IgD-negative memory B cell (primary cell): Measurements from ENCODE around the gene TCEA2. TPM values are rescaled to one million over a fixed set of nuclear protein-coding genes. Genes with fewer than 3 reads are reported as not detected.

Source experiments
- H3K27ac Mint-ChIP-seq, 3 donors: one replicate each; pipeline ENCODE4 v1.8.0; 2020 to 2022; ENCODE audit warnings: mild to moderate bottlenecking in 3 of 3, mixed read lengths in 3 of 3, moderate library complexity in 1 of 3
- H3K27me3 Mint-ChIP-seq: one replicate; pipeline ENCODE4 v1.8.0; 2021; ENCODE audit warnings: mixed read lengths
- H3K36me3 Mint-ChIP-seq: one replicate; pipeline ENCODE4 v1.8.0; 2020; ENCODE audit warnings: mild to moderate bottlenecking, mixed read lengths
- H3K4me1 Mint-ChIP-seq, 3 donors: one replicate each; pipeline ENCODE4 v1.8.0; 2020 to 2022; ENCODE audit warnings: mixed read lengths in 3 of 3, mild to moderate bottlenecking in 1 of 3
- H3K4me3 Mint-ChIP-seq, 4 donors: one replicate each; pipeline ENCODE4 v1.8.0; 2020 to 2022; ENCODE audit warnings: mild to moderate bottlenecking in 4 of 4, mixed read lengths in 4 of 4, moderate library complexity in 3 of 4
- H3K9me3 Mint-ChIP-seq, 3 donors: one replicate each; pipeline ENCODE4 v1.8.0; 2020 to 2021; ENCODE audit warnings: mixed read lengths in 3 of 3, mild to moderate bottlenecking in 1 of 3
- polyA plus RNA-seq: library from polyadenylated mRNA; unstranded; fragments of 300-500 nt; fragmentation: Illumina TruSeq; gene quantifications from one replicate; pipeline ENCODE4 v1.2.3, GENCODE V29; 2021

Gene TCEA2
- polyA plus RNA-seq, 1 donor from 2014 or later, result 41.3 TPM

- H3K36me3 Mint-ChIP-seq, result no peaks in the 10 kb centered on the region
- peaks cover 0 to 1% (median 0%) of the 10 kb centered on the region in 3 donors for H3K4me1 Mint-ChIP-seq
- H3K9me3 Mint-ChIP-seq, result no peaks in the 10 kb centered on the region
- no peak overlapping the region for H3K27ac Mint-ChIP-seq
- no peak overlapping the region for H3K4me3 Mint-ChIP-seq
- H3K27me3 Mint-ChIP-seq, result no peaks in the 10 kb centered on the region
Measured at GRCh38 chr20:64031822-64032314, 31.1 kb upstream of the TCEA2 start.

GRCh38 chr20:64032706-64033624 lies 30.0 kb upstream of the TCEA2 start:
- H3K27me3 Mint-ChIP-seq, result peaks cover 3% of the 10 kb centered on the region
- no peaks in the 10 kb centered on the region for H3K9me3 Mint-ChIP-seq
- no peak overlapping the region for H3K4me3 Mint-ChIP-seq
- H3K27ac Mint-ChIP-seq, result peak overlapping the region in 1 of 3 donors; percentile 23
- H3K4me1 Mint-ChIP-seq, result peaks cover 0 to 5% (median 2%) of the 10 kb centered on the region in 3 donors
- no peaks in the 10 kb centered on the region for H3K36me3 Mint-ChIP-seq

- H3K27ac Mint-ChIP-seq, result no peak overlapping the region
- H3K36me3 Mint-ChIP-seq, result no peaks in the 10 kb centered on the region
- H3K4me1 Mint-ChIP-seq, result peaks cover 0 to 5% (median 2%) of the 10 kb centered on the region in 3 donors
- no peaks in the 10 kb centered on the region for H3K9me3 Mint-ChIP-seq
- peaks cover 3% of the 10 kb centered on the region for H3K27me3 Mint-ChIP-seq
- peak overlapping the region in 1 of 4 donors; percentile 32 for H3K4me3 Mint-ChIP-seq
Measured at GRCh38 chr20:64033981-64034493, 29.0 kb upstream of the TCEA2 start.

GRCh38 chr20:64035066-64035932 lies 27.7 kb upstream of the TCEA2 start:
- Mint-ChIP-seq H3K27ac (peak overlapping the region in 2 of 3 donors; percentile 58 to 92), H3K4me1 (peaks cover 2 to 8% (median 5%) of the 10 kb centered on the region in 3 donors), H3K36me3 (no peaks in the 10 kb centered on the region), H3K27me3 (peaks cover 9% of the 10 kb centered on the region), H3K9me3 (no peaks in the 10 kb centered on the region), H3K4me3 (peak overlapping the region in 1 of 4 donors; percentile 67)

- Mint-ChIP-seq H3K27me3 (peaks cover 9% of the 10 kb centered on the region), H3K4me3 (peak within 1 kb of the TSS in 1 of 4 donors; percentile 67), H3K36me3 (no peaks in the 10 kb centered on the region), H3K4me1 (peaks cover 2 to 8% (median 5%) of the 10 kb centered on the region in 3 donors), H3K9me3 (no peaks in the 10 kb centered on the region), H3K27ac (peak within 1 kb of the TSS in 2 of 3 donors; percentile 58 to 92)
Measured at GRCh38 chr20:64035933-64036345, 27.1 kb upstream of the TCEA2 start, which contains the start of gene C20orf204. Gene C20orf204 (plus strand): TSS chr20:64036182. CDS start chr20:64036324, 142 bp downstream.

- peak overlapping the region in 1 of 3 donors; percentile 48 for H3K27ac Mint-ChIP-seq
- peaks cover 12% of the 10 kb centered on the region for H3K27me3 Mint-ChIP-seq
- no peaks in the 10 kb centered on the region for H3K36me3 Mint-ChIP-seq
- H3K9me3 Mint-ChIP-seq, result no peaks in the 10 kb centered on the region
- H3K4me3 Mint-ChIP-seq, result no peak overlapping the region
- peaks cover 2 to 8% (median 5%) of the 10 kb centered on the region in 3 donors for H3K4me1 Mint-ChIP-seq
Measured at GRCh38 chr20:64036346-64037198, 26.4 kb upstream of the TCEA2 start.

DNA sequence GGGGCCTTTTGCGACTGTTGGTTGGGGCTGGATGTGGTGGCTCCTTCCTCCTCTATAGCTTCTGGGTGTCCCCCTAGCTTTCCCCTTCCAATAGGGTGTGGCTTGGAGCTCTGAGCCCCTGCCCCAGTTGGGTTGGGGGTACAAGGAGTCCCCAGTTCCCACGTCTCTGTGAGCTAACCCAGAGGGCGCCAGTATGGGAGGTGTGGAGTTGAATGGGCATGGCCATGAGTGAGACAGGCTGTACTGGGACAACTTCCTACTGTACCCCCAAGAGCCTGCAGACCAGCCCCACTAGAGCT lies 25.9 kb upstream of the TCEA2 start:
- Mint-ChIP-seq H3K4me1 (peaks cover 2 to 8% (median 6%) of the 10 kb centered on the region in 3 donors), H3K27me3 (peaks cover 12% of the 10 kb centered on the region), H3K4me3 (peak overlapping the region in 2 of 4 donors; percentile 35 to 71), H3K27ac (peak overlapping the region in 1 of 3 donors; percentile 28), H3K9me3 (no peaks in the 10 kb centered on the region), H3K36me3 (no peaks in the 10 kb centered on the region)

DNA sequence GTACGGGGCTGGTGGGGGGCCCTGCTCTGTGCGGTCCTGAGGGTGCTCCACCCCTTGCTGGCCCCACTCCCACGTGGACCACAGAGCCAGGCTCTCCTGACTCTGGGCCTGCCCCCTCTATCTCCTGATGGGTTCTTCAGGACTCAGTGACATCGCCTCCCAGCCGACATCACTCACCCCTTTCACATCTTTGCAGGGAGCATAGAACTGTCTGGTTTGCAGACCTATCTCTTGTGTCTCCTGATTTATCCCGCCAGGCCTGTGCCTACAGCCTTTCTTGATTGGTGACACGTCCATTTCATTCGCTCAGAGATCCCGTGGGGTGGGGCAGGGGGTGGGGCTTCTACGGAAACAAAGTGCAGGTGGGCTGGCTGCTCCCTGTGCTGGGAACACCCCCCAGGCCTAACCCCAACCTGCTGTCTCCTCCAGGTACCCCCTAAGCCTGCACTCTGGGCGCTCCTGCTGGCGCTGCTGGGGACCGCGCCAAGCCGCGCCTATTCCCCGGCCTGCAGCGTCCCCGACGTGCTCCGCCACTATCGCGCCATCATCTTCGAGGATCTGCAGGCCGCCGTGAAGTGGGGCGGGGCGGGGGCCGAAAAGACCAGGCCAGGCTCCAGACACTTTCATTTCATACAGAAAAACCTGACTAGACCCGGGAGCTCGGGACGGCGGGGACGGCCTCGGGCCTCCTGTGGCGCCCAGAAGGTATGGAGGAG lies 25.3 kb upstream of the TCEA2 start:
- H3K36me3 Mint-ChIP-seq, result no peaks in the 10 kb centered on the region
- peak overlapping the region in 1 of 3 donors; percentile 28 for H3K27ac Mint-ChIP-seq
- peak overlapping the region; percentile 35 to 85 (median 66) for H3K4me3 Mint-ChIP-seq
- H3K9me3 Mint-ChIP-seq, result no peaks in the 10 kb centered on the region
- peaks cover 12% of the 10 kb centered on the region for H3K27me3 Mint-ChIP-seq
- peaks cover 2 to 8% (median 7%) of the 10 kb centered on the region in 3 donors for H3K4me1 Mint-ChIP-seq

- Mint-ChIP-seq H3K27ac (no peak overlapping the region), H3K36me3 (no peaks in the 10 kb centered on the region), H3K9me3 (no peaks in the 10 kb centered on the region), H3K4me3 (peak overlapping the region in 3 of 4 donors; percentile 45 to 85 (median 62)), H3K4me1 (peaks cover 2 to 8% (median 7%) of the 10 kb centered on the region in 3 donors), H3K27me3 (peaks cover 12% of the 10 kb centered on the region)
Measured at GRCh38 chr20:64038224-64038564, 24.8 kb upstream of the TCEA2 start.

GRCh38 chr20:64038565-64039292 lies 24.3 kb upstream of the TCEA2 start:
- H3K9me3 Mint-ChIP-seq, result no peaks in the 10 kb centered on the region
- no peaks in the 10 kb centered on the region for H3K36me3 Mint-ChIP-seq
- peak overlapping the region in 3 of 4 donors; percentile 70 to 88 (median 86) for H3K4me3 Mint-ChIP-seq
- H3K27ac Mint-ChIP-seq, result peak overlapping the region in 2 of 3 donors; percentile 23 to 67
- peaks cover 12% of the 10 kb centered on the region for H3K27me3 Mint-ChIP-seq
- H3K4me1 Mint-ChIP-seq, result peaks cover 2 to 12% (median 6%) of the 10 kb centered on the region in 3 donors

GRCh38 chr20:64039293-64040160 lies 23.5 kb upstream of the TCEA2 start:
- H3K36me3 Mint-ChIP-seq, result no peaks in the 10 kb centered on the region
- H3K4me1 Mint-ChIP-seq, result peaks cover 2 to 13% (median 5%) of the 10 kb centered on the region in 3 donors
- H3K9me3 Mint-ChIP-seq, result no peaks in the 10 kb centered on the region
- peak overlapping the region; percentile 55 to 88 (median 64) for H3K4me3 Mint-ChIP-seq
- H3K27ac Mint-ChIP-seq, result peak overlapping the region in 1 of 3 donors; percentile 67
- peaks cover 12% of the 10 kb centered on the region for H3K27me3 Mint-ChIP-seq
